Testis (tissue), 2 donors: ENCODE results near the gene SLC66A1.

Experiments
- POLR2A ChIP-seq: fragments of 450-650 bp; IDR thresholded peaks from one replicate; pipeline ENCODE4 v1.6.1; 2017; ENCODE audit warnings: antibody characterized with exemption, mild to moderate bottlenecking, moderate library complexity
- TF ChIP-seq, protein P1 (sequence below), 3 experiments: fragments of 450-650 bp in 2 of 3; fragments of 200-600 bp in 1 of 3; sonication (generic) in 1 of 3; IDR thresholded peaks; one replicate each; pipeline ENCODE4 v1.5.1; 2016 to 2019; ENCODE audit warnings: antibody characterized with exemption in 3 of 3, mild to moderate bottlenecking in 2 of 3, moderate library complexity in 1 of 3

DNA sequence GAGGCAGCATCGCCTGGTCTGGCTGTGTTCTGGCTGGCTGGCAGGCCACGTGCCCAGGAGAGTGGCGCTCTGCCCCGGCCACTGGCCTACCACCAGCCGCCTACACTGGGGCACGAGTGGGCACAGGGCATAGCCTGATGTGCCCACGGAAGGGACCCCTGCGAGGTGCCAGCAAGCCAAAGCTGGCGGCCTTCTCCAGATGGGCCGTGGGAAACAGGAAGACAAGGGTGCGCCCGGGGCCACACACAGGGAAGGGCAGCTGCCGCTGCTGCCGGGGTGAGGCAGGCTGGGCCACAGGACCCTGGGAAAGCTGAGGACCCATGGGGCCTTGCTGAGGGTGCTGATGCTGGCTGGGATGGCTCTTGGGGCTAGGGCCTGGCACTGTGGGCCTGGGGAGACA, 40.7 kb downstream of the SLC66A1 start:
- TF ChIP-seq POLR2A: no peak
- TF ChIP-seq, protein P1, sequence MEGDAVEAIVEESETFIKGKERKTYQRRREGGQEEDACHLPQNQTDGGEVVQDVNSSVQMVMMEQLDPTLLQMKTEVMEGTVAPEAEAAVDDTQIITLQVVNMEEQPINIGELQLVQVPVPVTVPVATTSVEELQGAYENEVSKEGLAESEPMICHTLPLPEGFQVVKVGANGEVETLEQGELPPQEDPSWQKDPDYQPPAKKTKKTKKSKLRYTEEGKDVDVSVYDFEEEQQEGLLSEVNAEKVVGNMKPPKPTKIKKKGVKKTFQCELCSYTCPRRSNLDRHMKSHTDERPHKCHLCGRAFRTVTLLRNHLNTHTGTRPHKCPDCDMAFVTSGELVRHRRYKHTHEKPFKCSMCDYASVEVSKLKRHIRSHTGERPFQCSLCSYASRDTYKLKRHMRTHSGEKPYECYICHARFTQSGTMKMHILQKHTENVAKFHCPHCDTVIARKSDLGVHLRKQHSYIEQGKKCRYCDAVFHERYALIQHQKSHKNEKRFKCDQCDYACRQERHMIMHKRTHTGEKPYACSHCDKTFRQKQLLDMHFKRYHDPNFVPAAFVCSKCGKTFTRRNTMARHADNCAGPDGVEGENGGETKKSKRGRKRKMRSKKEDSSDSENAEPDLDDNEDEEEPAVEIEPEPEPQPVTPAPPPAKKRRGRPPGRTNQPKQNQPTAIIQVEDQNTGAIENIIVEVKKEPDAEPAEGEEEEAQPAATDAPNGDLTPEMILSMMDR (IDR thresholded peaks at IDR 0.05): no peak
